ENCODE results near the gene DNAJB2.

The DNAJB2 gene

DNA sequence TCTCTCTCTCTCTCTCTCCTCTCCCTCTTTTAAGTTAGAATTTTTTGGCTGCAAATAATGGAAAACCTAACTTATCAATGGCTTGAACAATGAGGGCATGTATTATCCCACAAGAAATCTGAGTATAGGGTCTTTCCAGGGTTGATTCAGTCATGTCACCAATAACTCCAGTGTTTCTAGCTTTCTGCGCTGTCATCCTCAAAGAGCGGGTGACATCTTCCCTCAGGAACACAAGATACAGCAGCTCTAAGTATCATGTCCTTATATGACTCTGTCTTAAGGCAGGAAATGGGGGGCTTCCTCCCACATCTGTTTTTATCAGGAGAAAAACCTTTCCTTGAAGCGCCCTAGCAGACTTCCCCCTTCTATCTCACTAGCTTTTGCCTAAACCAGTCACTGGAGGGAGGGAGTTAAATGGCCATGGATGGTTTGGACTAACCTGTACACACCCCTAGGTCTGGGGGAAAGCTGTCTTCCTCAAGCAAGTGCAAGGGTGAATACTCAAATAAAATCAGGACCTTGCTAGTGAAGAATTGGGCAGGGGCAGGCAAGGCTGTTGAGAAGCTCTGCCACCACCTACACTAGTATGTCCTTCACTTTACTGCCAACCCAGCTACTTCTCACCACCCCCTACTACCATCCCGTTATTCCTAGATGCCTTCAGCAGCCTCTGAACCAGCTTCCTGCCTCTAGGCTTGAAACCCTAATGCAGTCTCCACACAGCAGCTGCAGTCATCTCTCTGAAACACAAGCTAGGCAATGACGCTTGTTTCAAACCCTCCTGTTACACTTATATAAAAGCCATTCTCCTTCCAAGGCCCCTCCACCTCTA is 17.9 kb upstream of the DNAJB2 start:
- DNase-seq, result no peak

DNA sequence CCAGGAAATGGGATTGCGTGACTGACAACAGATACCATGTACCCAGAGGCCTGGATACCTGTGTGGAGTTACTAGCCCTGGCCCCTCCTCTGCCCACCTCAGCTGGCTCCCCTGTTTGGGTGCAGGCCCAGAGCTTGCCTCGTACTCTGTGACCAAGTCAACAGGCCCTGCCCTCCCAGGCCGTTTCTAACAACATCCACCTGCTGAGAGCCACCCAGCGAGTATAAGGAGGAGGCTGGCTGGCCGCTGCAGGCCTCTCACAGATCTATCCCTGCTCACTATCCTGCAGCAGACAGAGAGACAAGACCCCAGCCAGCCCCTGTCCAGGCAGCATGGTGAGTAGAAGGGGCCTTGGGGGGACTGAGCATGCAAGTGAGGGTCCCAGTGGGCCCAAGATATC is 12.9 kb upstream of the DNAJB2 start:
- no peak for DNase-seq

DNA sequence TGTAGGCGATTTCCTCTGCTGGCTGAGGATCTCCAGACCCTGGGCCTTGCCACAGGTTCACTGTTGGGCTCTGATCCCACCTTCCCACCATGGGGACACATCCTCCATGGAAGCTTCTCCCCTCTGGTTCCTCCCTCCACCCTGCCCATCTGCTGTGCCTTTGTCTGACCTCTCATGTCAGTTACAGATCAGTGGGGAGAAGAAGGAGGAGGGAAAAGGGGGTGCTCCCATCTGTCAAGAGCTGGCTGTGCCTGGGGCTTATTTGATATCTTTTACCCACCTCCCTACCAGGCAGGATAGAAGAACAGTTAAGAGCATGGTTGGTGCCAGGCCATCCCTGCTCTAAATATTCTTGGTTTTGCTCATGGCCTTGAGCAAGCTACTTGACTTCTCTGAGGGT is 12.3 kb upstream of the DNAJB2 start:
- peak; percentile 47 for DNase-seq

DNA sequence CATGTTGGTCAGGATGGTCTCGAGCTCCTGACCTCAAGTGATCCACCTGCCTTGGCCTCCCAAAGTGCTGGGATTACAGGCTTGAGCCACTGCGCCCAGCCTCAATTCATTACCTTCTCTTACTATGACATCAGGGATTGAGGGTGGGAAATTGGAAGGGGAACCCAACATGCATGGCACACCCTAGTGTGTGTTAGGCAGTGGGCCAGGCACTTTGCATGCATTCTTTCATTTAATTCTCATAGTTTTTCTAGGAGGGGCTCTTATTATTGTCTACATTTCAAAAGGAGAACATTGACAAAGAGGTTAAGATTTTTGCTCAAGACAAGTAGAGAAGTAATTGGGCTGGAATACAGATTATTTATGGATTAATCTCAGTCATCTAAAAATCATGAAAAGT is 10.9 kb upstream of the DNAJB2 start:
- DNase-seq, result no peak

DNA sequence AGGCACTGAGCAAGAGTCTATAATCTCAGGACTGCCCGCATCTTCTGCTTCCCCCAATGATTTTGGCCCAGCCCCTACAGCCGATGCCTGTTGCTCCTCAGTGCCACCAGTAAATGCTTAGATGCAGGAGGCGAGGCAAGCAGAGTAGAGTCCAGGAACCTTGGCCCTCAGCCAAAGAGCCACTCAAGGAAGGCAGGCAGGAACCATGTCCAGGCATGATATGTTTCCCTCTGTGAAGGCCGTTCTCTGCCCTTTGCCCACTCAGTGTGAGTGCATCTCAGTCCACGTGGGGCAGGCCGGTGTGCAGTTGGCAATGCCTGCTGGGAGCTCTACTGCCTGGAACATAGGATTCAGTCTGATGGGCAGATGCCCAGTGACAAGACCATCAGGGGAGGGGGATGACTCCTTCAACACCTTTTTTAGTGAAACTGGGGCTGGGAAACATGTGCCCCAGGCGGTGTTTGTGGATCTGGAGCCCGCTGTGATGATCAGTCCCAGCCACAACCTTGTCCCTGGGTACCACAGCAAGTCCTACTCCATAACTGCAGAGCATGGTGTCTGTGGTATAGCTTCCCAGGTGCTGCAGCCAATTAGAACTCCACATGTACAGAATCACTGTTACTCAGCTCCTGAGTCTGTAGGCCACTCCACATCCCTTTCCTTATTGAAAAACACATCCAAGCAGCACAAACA is 9.7 kb upstream of the DNAJB2 start:
- DNase-seq, result no peak

DNA sequence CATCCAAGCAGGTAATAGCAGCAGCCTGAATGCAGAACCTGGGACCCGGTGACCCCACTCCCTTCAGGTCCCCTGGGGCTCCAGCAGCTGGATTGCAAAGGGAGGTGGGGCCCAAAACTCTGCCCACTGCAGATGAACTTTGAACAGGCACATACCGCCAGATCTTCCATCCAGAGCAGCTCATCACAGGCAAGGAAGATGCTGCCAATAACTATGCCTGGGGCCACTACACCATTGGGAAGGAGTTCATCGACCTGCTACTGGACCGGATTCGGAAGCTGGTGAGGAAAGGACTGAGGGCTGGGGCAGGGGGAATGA is 9.2 kb upstream of the DNAJB2 start:
- DNase-seq, result no peak

DNA sequence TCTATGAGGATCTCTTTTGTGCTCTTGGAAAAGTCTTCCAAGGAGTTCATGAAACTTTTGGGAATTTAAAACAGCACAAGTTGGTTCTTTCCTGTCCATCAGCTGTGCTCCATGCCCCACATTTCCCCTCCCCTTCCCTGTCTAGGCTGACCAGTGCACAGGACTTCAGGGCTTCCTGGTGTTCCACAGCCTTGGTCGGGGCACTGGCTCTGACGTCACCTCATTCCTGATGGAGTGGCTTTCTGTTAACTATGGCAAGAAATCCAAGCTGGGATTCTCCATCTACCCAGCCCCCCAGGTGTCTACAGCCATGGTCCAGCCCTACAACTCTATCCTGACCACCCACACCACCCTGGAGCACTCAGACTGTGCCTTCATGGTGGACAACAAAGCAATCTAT is 8.1 kb upstream of the DNAJB2 start:
- DNase-seq, result no peak

DNA sequence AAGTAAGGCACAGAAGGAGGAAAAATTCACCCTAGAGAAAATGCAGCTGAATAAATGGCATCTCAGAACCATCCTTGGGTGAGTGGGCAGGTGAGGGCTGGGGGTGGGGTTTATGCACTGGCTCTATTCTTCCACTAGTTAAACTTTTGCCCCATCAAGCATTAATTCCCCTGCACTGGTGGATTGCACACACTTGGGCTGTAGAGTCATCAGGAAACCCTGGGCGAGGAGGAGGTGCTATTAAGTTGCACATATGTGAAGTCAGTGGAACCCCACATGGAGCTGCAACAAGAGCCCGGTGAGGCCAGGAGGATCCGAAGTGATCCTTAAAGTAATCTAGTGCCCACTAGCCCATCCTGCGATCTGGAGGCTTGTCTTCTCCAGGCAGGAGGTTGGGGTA is 6.8 kb upstream of the DNAJB2 start:
- no peak for DNase-seq

DNA sequence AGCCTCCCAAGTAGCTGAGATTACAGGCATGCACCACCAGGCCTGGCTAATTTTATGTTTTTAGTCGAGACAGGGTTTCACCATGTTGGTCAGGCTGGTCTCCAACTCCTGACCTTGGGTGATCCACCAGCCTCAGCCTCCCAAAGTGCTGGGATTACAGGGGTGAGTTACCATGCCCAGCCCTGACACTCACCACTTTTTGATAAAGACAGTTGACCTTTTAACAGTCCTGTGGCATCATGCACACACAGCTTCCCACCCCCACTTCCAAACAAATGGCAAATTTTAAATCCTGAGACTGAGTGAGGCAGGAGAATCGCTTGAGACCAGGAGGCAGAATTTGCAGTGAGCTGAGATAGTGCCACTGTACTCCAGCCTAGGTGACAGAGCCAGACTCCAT is 6.2 kb upstream of the DNAJB2 start:
- no peak for DNase-seq

DNA sequence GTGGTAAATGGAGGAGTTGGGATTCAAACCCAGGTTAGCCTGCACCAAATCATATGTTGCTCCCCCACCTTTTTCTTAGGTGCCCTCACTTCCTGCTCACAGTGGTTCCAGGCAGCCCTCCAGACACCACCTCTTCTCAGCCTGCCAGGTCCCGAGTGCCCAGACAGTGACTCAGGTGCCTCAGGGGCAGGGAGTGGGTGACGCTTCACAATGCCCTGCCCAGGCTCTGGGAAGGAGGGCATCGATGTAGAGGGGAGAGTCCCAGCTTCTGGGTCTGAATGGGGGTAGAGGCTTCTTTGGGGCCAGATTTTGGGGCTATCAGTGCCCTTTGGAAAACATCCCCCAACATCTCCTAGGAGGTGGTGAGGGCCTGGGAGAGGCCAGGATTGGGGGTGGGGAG is 5.2 kb upstream of the DNAJB2 start:
- no peak for DNase-seq

DNA sequence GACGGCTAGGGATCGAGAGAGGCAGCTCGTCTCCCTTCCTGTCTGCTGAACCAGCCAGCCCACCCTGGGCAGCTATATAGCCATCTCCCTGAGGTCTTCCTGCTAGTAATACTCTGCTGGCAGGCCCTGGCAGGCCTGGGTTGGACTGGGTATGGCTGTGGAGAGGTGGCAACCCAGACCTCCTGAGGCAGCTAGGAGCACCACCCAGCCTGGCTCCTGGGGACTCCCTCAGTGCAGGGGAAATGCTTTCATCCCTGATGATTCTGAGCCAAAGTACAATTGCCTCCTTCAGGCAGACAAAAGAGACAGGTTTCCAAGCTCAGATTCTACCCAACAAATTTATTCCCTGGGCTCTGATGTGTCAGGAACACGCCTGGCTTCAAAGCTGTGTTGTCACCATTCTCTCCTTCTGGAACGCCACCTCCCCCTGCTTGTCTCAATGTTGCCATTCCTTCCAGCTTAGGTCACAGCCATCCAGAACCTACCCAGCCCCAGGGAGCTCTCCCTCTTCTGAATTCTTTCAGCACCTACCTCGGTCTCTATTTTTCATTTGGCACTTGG is 4.7 kb upstream of the DNAJB2 start:
- DNase-seq, result no peak

DNA sequence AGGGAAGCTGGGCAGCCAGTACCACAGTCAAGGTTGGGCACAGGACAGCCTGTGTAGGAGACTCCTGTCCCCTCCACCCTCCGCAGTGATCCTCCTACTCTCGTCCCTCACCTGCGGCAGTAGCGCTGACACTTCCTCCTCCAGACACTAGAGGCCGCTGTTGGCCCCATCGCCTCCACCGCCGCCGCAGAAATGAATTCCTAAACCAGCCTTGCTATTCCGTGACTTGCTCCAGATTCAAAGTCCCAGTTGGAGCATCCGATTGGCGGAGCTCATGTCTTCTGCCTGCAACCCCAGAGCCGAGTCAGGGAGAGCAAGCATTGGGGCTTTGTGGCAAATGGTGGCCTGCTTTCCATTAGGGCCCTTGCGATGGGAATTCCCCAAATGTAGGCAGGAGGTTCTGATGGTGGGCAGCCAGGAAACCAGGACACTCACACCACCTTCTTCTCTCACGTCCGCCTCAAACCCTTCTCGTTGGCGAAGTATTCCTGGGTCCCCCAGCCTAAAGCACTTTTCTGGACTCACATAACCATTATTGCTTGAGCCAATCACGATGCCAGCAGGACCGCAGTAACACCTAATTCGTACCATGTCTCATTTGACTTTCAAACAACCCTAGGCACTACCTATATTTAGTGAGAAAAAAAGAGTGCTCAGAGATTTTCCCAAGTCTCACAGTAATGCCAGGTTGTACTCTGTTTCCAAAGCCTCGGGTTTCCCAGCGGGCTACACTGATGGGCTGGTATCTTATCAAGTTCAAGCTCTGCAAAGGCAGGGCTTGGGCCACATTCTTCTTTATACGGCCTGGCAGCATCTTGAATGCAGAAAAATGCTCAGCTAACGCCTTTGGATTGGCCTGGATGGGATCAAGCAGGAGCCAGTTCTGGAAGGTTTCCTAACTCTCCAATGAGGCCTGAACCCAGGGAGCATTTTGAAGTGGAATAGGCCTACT is 1.2 kb upstream of the DNAJB2 start:
- DNase-seq, result peak; percentile 59

DNA sequence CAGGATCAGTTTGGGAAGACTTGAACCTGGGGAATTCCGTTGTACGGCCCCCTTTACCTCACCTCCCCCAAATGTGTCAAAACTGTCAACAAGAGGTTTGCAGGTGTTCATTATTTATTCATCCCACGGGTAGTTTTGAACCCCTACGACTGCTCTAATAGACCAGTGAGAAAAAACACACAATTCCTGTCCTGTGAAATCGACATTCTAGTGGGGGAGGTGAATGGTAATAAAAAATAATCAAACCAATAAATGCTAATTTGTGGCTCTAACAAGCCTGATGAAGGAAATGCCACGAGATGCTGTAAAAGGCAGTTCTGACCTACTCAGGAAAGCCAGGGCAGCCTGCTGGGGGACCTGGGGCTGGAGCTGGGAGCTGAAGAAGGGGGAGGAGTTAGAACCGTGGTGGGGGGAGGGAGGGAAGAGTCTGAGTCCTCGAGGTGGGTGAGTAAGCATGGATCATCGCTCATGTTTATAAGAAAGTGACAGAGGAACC is 463 bp upstream of the DNAJB2 start:
- no peak for DNase-seq

DNA sequence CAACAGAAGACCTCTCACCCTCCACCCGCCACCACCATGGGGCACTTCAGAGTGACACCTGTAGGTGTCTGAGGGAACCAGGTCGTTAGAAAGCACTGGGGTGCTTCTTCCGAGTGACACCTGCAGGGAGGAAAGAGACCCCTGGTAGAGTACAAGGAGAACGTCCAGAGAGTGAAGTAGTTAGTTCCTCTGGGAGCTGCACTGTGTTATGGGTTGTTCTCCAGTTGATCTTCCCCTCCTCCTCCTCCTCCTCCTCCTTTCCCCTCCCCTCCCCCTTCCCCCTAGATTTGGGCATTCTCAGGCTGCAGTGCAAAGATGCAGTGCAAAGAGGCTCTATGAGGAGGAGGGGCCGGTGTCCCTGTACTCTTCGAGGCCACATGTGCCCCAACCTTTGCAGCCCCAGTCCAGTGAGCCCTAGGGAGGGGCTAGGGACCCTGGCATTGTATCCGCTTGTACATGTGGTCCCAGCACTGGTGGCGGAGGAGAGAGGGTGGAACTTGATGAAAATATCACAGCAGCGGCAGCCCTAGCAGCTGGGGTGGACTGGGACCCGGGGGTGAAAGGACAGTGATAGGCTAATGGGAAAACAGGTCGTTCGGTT is 850 bp downstream of the DNAJB2 start:
- no peak for DNase-seq

DNA sequence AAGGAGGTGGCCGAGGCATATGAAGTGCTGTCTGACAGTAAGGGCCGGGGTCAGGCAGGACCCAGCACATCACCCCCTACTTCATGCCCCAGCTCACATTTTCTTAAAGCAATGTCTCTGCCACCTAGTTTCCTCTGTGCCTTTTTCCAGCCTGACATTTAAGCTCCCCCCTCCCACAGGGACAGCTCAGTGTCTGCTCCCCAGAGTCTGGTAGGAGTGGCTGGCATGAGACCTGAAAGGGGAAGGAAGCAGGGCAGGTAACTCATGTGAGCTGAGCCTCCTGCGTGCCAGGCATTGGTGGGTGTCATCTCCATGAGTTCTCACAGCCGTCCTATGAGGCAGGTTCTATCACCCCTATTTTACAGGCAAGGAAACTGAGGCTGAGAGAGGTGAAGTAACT is 1.5 kb downstream of the DNAJB2 start:
- DNase-seq, result no peak

DNA sequence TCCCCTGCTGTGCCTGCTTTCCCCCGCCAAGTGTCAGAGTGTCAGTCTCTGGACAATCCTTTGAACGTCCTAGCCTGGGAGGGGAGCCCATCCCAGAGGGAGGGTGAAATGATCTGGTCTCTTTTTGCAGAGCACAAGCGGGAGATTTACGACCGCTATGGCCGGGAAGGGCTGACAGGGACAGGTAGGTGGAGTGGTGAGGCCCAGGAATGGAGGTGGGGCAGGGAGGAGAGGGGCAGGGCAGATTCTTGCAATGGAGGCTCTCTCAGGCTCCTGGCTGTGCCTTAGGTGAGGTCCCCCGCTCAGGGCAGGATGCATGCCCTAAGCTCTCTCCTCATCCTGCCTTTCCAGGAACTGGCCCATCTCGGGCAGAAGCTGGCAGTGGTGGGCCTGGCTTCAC is 2.4 kb downstream of the DNAJB2 start:
- DNase-seq, result no peak

DNA sequence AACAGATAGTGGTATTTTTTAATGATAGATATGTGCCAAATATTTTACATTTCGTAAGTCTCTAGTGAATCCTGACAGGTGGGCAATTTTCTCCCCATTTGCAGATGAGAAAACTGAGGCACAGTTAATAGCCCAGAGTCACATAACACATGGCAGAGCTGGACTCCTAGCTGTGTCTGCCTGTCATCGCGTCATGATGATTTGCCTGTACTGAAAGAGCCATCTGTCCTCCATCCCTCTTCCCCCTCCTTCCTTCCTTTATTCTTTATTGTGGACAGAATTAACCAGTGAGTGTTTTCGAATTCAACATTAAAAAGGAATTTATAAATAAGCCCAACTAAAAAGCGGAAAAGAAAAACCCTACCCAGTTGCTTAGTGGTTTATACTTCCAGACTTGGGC is 3.2 kb downstream of the DNAJB2 start:
- DNase-seq, result no peak

DNA sequence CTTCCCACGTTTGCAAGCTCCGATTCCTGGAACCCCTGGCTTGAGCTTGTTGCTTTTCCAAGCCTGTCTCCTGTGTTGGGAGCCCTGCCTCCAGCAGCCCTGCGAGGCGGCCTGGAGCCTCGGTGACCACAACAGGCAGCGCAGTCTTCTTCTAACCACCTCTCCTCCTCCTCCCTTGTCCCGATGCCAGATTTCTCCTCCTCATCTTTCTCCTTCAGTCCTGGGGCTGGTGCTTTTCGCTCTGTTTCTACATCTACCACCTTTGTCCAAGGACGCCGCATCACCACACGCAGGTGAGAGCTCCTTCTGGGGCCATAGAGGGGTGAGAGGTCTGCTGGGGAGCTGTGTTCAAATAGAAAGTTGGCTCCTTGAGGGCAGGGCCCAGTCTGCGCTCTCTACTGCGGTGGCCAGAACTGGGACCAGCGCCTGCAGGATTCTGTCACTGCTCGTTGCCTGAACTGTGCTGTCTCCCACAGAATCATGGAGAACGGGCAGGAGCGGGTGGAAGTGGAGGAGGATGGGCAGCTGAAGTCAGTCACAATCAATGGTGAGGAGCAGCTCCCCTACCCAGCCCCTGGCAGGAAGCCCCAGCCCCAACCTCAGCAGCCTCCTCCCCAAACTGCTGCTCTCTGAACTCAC is 3.9 kb downstream of the DNAJB2 start:
- no peak for DNase-seq

DNA sequence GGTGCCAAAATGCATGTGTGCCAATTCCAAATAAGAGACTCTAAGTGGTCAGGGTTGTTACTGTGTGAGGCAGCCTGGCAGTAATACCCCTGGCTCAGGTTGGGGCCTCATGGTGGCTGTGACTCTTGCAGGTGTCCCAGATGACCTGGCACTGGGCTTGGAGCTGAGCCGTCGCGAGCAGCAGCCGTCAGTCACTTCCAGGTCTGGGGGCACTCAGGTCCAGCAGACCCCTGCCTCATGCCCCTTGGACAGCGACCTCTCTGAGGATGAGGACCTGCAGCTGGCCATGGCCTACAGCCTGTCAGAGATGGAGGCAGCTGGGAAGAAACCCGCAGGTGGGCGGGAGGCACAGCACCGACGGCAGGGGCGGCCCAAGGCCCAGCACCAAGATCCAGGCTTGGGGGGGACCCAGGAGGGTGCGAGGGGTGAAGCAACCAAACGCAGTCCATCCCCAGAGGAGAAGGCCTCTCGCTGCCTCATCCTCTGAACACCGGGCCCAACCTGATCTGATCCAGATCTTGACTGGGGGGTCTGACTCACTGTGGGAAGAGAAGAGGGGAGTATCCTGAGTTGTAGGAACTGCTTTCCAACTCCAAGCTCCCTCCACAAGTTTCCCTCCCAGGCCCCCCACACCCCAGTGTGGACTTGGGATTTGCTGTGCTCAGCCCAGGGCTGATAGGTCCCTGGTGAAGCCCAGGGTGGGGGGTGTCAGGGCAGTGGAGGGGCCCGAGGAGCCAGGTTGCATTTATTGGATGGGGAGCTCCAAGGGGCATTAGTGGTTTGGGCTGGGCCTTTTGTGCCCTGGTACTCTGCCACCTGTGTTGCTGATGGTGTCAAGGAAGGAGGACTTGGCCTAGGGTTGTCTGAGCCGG is 5.6 kb downstream of the DNAJB2 start:
- no peak for DNase-seq

DNA sequence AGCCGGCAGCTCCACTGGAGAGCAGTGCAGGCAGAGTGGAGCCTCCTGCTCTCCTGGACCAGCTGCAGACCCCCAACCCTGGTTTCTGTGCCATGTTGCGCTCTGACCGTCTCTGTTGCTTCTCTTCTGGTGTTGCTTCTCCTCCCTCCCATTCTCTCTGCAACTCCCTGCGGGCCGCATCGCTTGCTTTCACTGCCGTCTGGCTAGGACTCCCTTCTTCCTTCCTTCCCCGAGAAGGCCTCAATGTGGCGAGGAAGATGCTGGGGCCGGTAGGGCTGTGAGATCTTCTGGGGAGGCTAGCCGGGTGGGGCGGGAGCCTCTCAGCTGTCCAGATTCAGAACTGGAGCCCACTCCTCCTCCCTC is 6.2 kb downstream of the DNAJB2 start:
- DNase-seq, result no peak

DNA sequence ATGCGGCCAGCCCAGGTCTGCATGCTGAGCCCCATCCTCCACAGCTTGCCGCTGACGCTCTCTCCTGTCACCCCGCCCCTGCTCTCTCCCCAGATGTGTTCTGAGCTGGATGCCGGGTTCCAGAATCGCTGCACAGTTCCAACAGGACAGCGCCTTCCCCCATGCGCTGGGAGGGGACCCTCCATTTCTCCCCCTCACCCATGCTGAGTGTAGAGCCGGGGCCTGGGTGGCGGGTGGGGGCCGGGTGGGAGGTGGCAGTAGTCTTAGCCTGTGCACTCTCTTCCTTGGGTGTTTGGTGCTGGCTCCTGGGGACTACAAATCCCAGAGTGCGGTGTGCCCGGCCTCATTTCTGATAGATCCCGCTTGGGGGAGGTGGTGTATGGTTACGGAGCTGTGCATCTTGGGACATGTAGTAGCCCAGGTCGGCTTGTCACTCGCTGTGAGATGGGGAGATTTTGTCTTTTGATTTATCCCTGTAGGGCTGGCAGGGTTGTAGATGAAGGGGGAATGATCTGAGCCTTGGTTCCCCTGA is 6.8 kb downstream of the DNAJB2 start:
- peak; percentile 75 for DNase-seq

Measured in NCI-H2171 (cell line).